8988T (cell line): ENCODE data around the gene ARHGAP45.
A peak's percentile ranks its signal among the peaks of the same experiment; 100 is the strongest.
"Not testable (repeated sequence)": the region's sequence is repeated elsewhere in the genome, so short reads cannot be mapped to it uniquely, and the experiment has no call there.

Experiments used
- DNase-seq: peaks from one replicate; pipeline ENCODE4 v3.0.0; 2011

ARHGAP45 gene

GRCh38 chr19:1106841-1107660, 40.1 kb downstream of the ARHGAP45 start:
- DNase-seq: no peak

DNA sequence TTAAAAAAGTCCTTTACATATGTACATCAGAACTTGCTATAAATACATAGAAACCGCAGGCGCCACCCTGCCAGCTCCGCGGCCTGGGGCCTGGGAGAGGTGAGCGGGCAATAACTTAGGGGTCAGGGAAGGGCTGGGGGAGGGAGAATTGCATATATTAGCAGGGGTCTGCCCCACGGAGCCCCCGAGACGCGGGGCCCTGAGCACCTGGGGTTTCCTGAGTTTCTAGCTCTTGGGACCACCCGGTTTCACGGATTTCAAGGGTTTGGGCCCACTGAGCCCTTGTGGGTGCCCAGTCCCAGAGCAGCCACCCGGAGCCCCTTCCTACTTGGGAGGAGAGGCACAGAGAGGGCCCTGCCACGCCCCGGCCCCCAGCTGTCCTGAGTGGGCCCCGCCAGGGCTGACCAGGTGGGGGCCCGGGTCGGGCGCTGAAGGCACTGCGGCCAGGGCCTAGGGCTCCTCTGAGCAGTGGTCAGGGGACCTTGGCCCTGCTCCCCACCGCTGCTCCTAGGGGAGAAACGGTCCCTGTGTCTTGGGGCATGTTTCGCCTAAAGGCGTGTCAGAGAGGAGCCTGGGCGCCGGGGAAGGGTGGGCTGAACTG, 40.8 kb downstream of the ARHGAP45 start:
- DNase-seq: no peak

DNA sequence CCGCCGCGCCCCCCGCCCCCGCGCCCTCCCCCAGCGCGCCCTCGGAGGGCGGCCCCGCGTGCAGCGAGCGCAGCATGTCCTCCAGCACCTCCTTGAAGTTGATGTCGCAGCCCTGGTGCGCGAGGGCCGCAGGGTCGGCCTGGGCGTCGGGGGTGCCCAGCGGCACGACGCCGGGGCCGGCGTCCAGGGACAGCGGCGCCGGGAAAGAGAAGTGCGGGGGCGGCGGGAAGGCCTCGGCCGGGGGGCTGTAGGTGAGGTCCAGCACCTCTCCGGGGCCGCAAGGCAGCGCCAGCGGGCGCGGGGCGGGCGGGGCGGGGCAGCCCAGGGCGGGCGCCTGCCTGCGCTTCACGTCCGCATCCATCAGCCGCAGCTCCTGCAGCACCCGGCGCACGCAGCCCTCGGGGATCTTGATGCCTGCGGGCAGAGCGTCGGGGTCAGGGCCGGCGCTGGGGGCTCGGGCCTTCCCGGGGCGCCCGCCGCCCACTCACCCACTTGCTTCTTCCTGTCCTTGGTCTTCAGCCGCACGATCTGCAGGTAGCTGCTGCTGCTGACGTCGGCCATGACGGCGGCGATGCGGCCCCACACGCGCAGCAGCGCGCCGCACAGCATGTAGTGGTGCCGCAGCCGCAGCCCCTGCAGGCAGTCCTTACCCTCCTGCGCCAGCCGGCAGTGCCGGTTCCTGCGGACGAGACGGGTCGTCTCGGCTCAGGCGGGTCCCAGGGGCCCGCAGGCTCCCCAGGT, 41.5 kb downstream of the ARHGAP45 start:
- DNase-seq: no peak

DNA sequence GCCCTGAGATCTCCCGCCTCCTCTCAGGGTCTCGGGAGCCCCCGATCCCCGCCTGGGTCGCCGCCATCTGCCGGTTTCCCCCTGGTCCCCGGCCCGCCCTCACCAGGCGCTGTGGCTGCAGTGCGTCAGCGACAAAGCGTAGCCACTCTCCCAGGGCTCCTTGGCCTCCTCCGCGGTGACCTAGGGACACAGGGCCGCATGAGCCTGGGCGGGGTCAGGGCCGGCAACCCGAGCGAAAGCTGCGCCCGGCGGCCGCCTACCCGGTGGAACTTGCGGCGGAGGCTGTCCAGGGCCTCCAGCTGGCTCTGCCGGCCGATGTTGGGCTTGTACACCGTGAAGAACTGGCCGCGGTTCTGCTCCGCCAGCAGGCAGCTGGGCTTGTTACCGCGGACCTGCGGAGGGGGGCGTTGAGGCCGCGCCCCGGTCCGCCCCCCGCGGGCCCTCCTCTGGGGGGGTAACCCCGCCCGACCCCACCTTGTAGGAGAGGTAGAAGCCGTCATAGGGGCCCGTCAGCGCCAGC, 42.1 kb downstream of the ARHGAP45 start:
- DNase-seq: no peak

GRCh38 chr19:1109697-1110671, 43.0 kb downstream of the ARHGAP45 start:
- no peak for DNase-seq

GRCh38 chr19:1110809-1111640, 44.1 kb downstream of the ARHGAP45 start:
- no peak for DNase-seq

GRCh38 chr19:1111641-1112267, 44.8 kb downstream of the ARHGAP45 start:
- DNase-seq: no peak

DNA sequence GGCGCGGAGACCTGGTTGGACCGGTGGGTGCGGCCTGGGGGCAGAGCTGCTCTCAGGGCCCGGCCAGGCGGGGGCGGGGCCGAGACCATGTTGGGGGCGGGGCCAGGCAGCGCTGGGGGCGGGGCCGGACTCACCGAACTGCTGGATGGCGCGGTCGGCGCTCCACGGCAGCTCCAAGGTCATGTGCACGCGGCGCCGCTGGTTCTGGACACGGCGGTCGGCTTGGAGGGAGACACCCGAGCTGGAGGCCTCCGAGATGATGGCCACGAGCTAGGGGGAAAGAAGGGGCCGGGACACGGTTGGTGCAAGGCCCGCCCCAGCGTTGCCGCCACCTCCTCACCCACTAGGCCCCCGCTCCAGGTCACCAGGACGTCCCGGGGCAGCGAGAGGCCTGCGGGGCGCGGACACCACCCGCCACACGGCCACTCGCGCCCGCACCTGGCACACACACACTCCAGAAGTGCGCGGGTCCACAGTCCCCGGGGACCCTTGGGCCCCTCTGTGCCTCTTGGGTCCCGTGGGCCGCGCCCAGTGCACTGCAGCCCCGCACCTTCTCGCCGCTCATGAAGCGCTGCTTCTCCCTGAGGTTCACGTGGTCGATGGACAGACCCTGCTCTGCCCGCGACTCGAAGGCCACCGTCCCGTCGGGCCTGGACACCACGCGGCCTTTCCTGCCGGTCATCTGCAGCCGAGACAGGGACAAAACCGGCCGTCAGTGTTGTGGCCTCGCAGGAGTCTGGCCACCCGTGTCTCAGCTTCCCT, 45.5 kb downstream of the ARHGAP45 start:
- no peak for DNase-seq

DNA sequence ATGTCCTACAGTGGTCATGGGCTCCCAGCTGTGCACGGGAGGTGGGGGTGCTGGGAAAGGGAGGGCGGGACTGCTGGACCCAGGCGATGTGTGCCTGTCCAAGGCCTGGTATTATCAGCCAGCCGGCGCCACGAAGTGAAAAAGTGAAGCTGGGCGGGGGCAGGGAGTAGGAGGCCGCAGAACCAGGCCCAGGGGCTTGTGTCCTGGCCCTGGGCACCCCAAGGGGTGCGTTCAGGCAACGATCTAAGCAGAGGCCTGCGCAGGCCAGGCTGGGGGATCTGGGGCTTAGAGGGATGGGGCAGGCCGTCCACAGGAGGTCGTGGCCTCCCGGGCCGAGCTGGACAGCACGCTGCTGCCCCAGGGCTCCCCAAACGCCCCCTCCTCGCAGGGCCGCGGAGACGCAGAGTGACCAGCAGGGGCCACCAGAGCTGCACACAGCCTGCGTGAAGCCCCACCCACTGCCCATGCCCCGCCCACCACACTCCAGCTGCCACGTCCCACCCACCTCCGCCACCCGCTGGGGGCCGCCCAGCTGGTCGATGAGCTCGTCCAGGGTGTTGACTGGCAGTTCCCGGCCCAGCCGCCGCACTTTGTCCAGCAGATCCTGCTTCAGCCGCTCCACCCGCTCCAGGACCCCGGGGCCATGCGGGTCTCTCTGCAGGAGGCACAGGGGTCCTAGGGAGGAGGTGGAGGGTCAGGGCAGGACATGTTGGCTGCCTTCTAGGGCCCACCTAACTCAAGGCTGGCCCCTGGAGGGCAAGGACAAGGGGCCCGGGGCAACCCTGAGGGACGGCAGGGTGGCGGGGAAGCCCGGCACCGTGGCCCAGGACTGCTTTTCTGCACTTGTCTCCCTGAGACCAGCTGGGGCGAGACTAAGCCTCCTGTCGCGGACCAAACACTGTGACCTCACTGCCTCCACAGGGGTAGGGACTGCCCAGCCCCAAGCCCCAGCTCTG, 46.3 kb downstream of the ARHGAP45 start:
- DNase-seq: peak; percentile 100

DNA sequence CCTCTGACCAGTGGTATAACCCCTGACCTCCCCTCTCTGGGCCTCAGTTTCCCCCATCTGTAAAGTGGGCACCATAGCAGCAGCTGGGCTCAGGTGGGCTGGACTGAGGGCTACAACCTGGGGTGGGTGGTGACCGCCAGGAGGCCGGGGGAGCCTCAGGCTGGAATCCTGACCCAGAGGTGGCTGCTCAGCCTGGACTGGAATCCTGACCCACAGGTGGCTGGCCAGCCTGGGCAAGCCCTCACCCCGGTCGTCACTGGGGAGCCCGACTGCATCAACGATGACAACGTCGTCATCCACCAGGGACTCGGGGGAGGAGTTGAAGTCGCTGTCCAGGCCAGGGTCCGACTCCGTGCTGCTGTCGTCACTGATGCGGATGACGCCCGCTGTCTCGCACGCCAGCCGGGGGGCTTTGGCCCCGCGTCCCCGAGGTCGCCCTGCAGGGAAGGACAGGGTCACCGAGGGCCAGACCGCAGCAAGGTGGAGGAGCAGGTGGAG, 47.1 kb downstream of the ARHGAP45 start:
- no peak for DNase-seq

- DNase-seq: not testable (repeated sequence)
These were observed 47.8 kb downstream of the ARHGAP45 start for GRCh38 chr19:1114728-1115127.

GRCh38 chr19:1115646-1116420, 48.9 kb downstream of the ARHGAP45 start:
- no peak for DNase-seq

DNA sequence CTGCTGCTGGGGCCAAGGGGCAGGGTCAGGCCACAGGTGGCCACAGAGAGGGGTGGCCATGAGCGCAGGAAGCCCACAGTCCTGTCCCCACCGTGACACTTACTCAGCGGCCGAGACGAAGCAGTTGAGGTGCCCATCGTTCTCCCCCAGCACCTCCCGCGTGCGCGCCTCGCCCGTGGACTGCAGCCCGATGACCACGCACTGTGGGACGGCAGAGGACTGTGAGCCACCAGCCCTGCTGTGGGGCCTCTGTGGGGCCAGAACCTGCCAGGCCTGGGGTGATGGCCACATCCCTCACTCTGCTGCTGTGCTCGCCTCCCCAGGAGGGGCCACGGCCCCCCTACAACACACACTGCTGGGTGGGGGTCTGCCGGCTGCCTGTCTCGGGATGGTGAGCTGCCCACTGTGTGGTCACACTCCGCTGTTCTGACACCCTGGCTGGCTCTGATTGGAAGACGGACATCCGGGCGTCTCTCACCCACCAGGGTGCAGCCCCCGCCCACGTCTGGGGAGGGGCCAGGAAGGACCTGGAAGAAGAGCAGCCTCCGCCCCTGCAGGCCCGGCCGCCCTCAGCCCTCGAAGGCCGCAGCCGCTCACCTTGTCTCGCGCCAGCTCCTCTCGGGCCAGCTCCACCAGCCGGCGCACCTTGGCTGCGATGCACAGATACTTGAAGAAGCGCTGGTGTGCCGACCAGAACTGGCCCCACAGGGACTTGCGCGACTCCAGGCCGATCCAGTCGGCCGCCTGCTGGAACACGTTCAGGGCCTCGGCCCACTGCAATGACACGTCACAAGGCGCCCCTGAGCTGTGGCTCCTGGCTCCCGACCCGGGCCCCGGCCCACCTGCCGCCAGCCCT, 50.0 kb downstream of the ARHGAP45 start:
- no peak for DNase-seq

DNA sequence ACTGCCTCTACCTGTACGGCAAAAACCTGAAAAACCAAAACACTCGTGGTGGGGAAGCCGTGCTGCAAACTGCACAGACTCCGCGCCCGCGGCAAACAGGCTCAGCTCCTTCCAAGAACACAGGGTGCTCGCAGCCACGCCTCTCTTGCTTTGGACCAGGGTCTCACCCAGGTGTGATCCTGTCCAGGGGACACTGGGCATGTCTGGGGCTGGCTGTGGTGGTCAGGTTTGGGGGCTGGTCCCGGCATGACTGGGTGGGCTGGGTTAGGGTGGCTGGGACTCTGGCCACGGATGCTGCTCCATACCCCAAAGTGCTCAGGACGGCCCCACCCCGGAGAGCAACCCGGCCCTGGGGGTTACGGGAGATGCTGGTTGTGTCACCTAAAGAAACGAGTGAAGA, 50.7 kb downstream of the ARHGAP45 start:
- DNase-seq: no peak

DNA sequence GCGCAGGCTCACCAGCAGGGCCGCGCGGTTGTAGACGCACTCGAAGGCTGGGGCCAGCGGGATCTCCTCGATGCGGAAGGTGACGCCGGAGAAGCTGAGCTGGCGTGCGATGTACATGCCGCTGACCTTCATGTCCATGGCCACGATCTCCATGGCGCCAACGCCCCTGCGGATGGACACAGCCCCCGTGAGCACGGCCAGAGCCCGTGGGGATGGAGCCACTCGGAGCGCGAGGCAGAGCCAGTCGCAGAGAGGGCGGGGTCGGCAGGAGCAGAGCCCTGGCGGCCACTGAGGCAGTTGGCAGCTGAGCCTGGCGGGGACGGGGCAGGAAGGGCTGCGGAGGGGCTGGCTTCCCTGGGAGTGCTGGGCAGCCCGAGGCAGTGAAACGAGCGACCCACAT, 52.0 kb downstream of the ARHGAP45 start:
- no peak for DNase-seq

DNA sequence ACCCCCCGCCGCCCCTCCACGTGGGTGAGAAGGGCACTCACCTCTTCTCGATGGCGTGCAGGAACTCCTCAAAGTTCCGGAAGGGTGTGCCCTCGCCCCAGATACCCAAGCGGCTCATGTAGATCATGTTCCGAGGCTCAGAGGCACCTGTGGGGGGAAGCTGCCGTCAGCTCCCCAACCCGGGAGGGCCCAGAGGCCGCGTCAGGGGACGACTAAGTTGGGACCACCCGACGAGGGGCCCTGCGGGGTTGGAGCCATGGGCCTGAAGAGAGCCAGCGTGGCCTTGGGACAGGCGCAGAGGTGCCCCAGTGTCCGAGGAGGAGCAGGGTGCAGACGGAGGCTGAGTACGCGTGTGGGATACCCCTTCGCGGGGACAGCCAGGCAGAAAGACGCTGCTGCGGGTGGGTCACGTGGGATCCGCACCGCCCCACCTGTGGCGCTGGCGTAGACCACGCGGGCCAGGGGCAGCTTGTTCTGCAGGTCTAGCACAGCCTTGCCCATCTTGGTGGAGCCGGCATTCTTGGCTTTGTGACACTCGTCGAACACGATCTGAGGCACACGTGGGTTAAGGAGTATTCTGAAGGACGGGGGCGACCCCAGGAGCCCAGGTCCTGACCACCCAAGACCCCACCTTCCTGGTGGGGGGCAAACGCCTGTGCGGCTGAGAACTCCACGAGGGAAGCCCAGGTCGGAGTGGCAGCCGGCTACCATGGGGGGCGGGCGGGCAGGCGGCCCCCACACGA, 52.7 kb downstream of the ARHGAP45 start:
- no peak for DNase-seq
